ENCODE measurements around the gene MPDZ. TPM values are rescaled to one million over a fixed set of nuclear protein-coding genes. Genes with fewer than 3 reads are reported as not detected.

The MPDZ gene
- total RNA-seq, 4 donors from 2014 or later = 41.3 to 67.8 (median 56.8) TPM

GRCh38 chr9:13292782-13293181 is 13.3 kb upstream of the MPDZ start:
- TF ChIP-seq CTCF (IDR thresholded peaks at IDR 0.05; ENCODE audit: low read depth) = no peak

- no peak for TF ChIP-seq CTCF (IDR thresholded peaks at IDR 0.05; ENCODE audit: low read depth)
Measured at GRCh38 chr9:13292158-13292557, 12.7 kb upstream of the MPDZ start.

GRCh38 chr9:13291718-13292117 is 12.2 kb upstream of the MPDZ start:
- TF ChIP-seq CTCF (IDR thresholded peaks at IDR 0.05; ENCODE audit: low read depth) = no peak

- TF ChIP-seq CTCF (IDR thresholded peaks at IDR 0.05; ENCODE audit: low read depth) = no peak
Measured at GRCh38 chr9:13284011-13284410, 4.5 kb upstream of the MPDZ start.

GRCh38 chr9:13282998-13283397 is 3.5 kb upstream of the MPDZ start:
- no peak for TF ChIP-seq CTCF (IDR thresholded peaks at IDR 0.05; ENCODE audit: low read depth)

GRCh38 chr9:13281356-13282016 is 2.0 kb upstream of the MPDZ start:
- no peak for TF ChIP-seq CTCF (IDR thresholded peaks at IDR 0.05; ENCODE audit: low read depth)

- no peak for TF ChIP-seq CTCF (IDR thresholded peaks at IDR 0.05; ENCODE audit: low read depth)
Measured at GRCh38 chr9:13278368-13279246, 885 bp downstream of the MPDZ start.
